ENCODE results near the gene HTR6. TPM values are rescaled to one million over a fixed set of nuclear protein-coding genes. Genes with fewer than 3 reads are reported as not detected.

Gene HTR6
- total RNA-seq, 1 donor, result under 0.01 TPM

DNA sequence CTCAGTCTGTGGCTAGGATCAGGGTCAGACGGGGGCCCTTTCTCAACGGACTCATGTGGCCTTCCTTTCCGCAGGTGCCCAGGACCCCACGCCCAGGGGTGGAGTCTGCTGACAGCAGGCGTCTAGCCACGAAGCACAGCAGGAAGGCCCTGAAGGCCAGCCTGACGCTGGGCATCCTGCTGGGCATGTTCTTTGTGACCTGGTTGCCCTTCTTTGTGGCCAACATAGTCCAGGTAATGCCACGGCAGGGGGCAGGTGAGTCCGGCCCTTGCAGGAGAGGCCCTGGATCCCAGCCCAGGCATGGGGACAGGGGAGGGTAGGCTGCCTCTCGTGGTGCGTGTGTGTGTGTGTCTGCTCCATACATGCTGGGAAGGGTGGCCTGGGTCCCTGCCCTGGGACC lies 13.8 kb downstream of the HTR6 start:
- H3K36me3 ChIP-seq (ENCODE audit: insufficient read depth, low read length), result no peaks in the 10 kb centered on the region

DNA sequence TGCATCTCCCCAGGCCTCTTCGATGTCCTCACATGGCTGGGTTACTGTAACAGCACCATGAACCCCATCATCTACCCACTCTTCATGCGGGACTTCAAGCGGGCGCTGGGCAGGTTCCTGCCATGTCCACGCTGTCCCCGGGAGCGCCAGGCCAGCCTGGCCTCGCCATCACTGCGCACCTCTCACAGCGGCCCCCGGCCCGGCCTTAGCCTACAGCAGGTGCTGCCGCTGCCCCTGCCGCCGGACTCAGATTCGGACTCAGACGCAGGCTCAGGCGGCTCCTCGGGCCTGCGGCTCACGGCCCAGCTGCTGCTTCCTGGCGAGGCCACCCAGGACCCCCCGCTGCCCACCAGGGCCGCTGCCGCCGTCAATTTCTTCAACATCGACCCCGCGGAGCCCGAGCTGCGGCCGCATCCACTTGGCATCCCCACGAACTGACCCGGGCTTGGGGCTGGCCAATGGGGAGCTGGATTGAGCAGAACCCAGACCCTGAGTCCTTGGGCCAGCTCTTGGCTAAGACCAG lies 14.3 kb downstream of the HTR6 start:
- H3K4me3 ChIP-seq (ENCODE audit: insufficient read depth, low read length), result no peak overlapping the region
- H3K79me2 ChIP-seq (ENCODE audit: insufficient read depth, low read length), result no peaks in the 10 kb centered on the region
- no peaks in the 10 kb centered on the region for H3K36me3 ChIP-seq (ENCODE audit: insufficient read depth, low read length)
- H3K27ac ChIP-seq (ENCODE audit: low read depth, low read length), result no peak overlapping the region
- no peak overlapping the region for H2AFZ ChIP-seq (ENCODE audit: low read length)
- no peaks in the 10 kb centered on the region for H3K27me3 ChIP-seq (ENCODE audit: insufficient read depth, low read length)
- H3K4me2 ChIP-seq (ENCODE audit: insufficient read depth, low read length), result no peak overlapping the region
- no peak for DNase-seq (ENCODE audit: insufficient read length, low spot score, missing footprints)
- TF ChIP-seq, protein P1, sequence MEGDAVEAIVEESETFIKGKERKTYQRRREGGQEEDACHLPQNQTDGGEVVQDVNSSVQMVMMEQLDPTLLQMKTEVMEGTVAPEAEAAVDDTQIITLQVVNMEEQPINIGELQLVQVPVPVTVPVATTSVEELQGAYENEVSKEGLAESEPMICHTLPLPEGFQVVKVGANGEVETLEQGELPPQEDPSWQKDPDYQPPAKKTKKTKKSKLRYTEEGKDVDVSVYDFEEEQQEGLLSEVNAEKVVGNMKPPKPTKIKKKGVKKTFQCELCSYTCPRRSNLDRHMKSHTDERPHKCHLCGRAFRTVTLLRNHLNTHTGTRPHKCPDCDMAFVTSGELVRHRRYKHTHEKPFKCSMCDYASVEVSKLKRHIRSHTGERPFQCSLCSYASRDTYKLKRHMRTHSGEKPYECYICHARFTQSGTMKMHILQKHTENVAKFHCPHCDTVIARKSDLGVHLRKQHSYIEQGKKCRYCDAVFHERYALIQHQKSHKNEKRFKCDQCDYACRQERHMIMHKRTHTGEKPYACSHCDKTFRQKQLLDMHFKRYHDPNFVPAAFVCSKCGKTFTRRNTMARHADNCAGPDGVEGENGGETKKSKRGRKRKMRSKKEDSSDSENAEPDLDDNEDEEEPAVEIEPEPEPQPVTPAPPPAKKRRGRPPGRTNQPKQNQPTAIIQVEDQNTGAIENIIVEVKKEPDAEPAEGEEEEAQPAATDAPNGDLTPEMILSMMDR (IDR thresholded peaks at IDR 0.05; ENCODE audit: extremely low read depth, low read depth, low read length), result no peak
- peaks cover 7% of the 10 kb centered on the region for H4K20me1 ChIP-seq (ENCODE audit: insufficient read depth, low read length)
- H3K4me1 ChIP-seq (ENCODE audit: insufficient read depth, low read length), result peaks cover 10% of the 10 kb centered on the region
- no peaks in the 10 kb centered on the region for H3K9me3 ChIP-seq (ENCODE audit: low read depth, low read length)

More for the DNA sequence above, 13.8 kb downstream of the HTR6 start:
- H3K4me2 ChIP-seq (ENCODE audit: insufficient read depth, low read length), result no peak overlapping the region
- H3K27me3 ChIP-seq (ENCODE audit: insufficient read depth, low read length), result no peaks in the 10 kb centered on the region
- DNase-seq (ENCODE audit: insufficient read length, low spot score, missing footprints), result no peak
- H3K4me1 ChIP-seq (ENCODE audit: insufficient read depth, low read length), result peaks cover 10% of the 10 kb centered on the region
- no peak overlapping the region for H3K4me3 ChIP-seq (ENCODE audit: insufficient read depth, low read length)
- no peaks in the 10 kb centered on the region for H3K79me2 ChIP-seq (ENCODE audit: insufficient read depth, low read length)
- no peaks in the 10 kb centered on the region for H3K9me3 ChIP-seq (ENCODE audit: low read depth, low read length)
- no peak overlapping the region for H2AFZ ChIP-seq (ENCODE audit: low read length)
- peaks cover 7% of the 10 kb centered on the region for H4K20me1 ChIP-seq (ENCODE audit: insufficient read depth, low read length)
- no peak overlapping the region for H3K27ac ChIP-seq (ENCODE audit: low read depth, low read length)
- TF ChIP-seq, protein P1 (IDR thresholded peaks at IDR 0.05; ENCODE audit: extremely low read depth, low read depth, low read length), result no peak

DNA sequence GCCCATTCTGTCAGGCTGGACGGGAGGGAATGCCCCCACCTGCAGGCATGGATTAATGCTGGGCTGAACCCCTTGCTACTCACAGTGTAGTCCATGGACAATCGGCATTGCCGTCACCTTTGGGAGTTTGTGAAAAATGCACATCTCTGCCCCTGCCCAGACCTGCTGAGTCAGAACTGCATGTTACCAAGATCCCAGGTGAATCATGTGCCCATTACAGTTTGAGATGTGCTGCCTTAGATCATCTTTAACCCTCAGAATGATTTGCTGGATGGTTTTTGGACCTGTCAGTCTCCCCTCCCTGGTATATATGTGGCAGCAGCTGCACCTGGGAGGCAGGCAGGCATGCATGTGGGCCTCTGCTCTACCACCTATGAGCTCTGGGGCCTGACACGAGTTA lies 15.0 kb downstream of the HTR6 start:
- H3K27ac ChIP-seq (ENCODE audit: low read depth, low read length), result no peak overlapping the region
- TF ChIP-seq, protein P1 (IDR thresholded peaks at IDR 0.05; ENCODE audit: extremely low read depth, low read depth, low read length), result no peak
- no peak overlapping the region for H2AFZ ChIP-seq (ENCODE audit: low read length)
- peaks cover 7% of the 10 kb centered on the region for H4K20me1 ChIP-seq (ENCODE audit: insufficient read depth, low read length)
- no peaks in the 10 kb centered on the region for H3K36me3 ChIP-seq (ENCODE audit: insufficient read depth, low read length)
- no peaks in the 10 kb centered on the region for H3K27me3 ChIP-seq (ENCODE audit: insufficient read depth, low read length)
- H3K9me3 ChIP-seq (ENCODE audit: low read depth, low read length), result no peaks in the 10 kb centered on the region
- peaks cover 10% of the 10 kb centered on the region for H3K4me1 ChIP-seq (ENCODE audit: insufficient read depth, low read length)
- H3K4me3 ChIP-seq (ENCODE audit: insufficient read depth, low read length), result no peak overlapping the region
- no peak overlapping the region for H3K4me2 ChIP-seq (ENCODE audit: insufficient read depth, low read length)
- no peaks in the 10 kb centered on the region for H3K79me2 ChIP-seq (ENCODE audit: insufficient read depth, low read length)
- no peak for DNase-seq (ENCODE audit: insufficient read length, low spot score, missing footprints)

DNA sequence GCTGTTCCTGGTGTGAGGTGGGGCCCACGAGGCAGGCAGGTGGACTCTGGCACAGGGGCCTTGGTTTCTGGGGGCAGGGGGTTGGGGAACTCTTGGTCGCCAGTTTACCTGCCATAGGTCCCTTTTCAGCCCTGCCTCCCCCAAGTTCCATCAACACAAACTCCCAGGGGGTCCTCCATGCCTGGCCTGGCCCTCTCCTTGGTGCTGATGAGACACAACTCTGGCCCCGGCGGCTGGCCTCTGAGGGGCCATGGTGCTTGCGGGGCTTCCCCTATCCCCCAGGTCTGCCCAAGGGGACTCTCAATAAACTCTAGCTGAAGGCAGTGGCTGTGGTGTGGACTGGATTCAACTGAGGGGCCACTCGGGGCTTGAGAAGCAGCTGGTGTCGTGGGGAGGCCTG lies 16.0 kb downstream of the HTR6 start:
- Histone ChIP-seq H2AFZ (ENCODE audit: low read length) (no peak overlapping the region), H3K4me2 (ENCODE audit: insufficient read depth, low read length) (no peak overlapping the region), H3K79me2 (ENCODE audit: insufficient read depth, low read length) (no peaks in the 10 kb centered on the region), H3K9me3 (ENCODE audit: low read depth, low read length) (no peaks in the 10 kb centered on the region), H4K20me1 (ENCODE audit: insufficient read depth, low read length) (peaks cover 7% of the 10 kb centered on the region), H3K36me3 (ENCODE audit: insufficient read depth, low read length) (no peaks in the 10 kb centered on the region), H3K27me3 (ENCODE audit: insufficient read depth, low read length) (no peaks in the 10 kb centered on the region), H3K27ac (ENCODE audit: low read depth, low read length) (no peak overlapping the region), H3K4me3 (ENCODE audit: insufficient read depth, low read length) (no peak overlapping the region), H3K4me1 (ENCODE audit: insufficient read depth, low read length) (peaks cover 10% of the 10 kb centered on the region)
- DNase-seq (ENCODE audit: insufficient read length, low spot score, missing footprints), result no peak
- TF ChIP-seq, protein P1 (IDR thresholded peaks at IDR 0.05; ENCODE audit: extremely low read depth, low read depth, low read length), result no peak

Data from osteoblast (primary cell).